Testis (tissue), 2 donors: ENCODE data around the gene FXYD7.

ENCODE experiments used
- POLR2A ChIP-seq: fragments of 450-650 bp; IDR thresholded peaks from one replicate; pipeline ENCODE4 v1.6.1; 2017; ENCODE audit warnings: antibody characterized with exemption, mild to moderate bottlenecking, moderate library complexity
- TF ChIP-seq, protein P1 (sequence below), 3 experiments: fragments of 450-650 bp in 2 of 3; fragments of 200-600 bp in 1 of 3; sonication (generic) in 1 of 3; IDR thresholded peaks; one replicate each; pipeline ENCODE4 v1.5.1; 2016 to 2019; ENCODE audit warnings: antibody characterized with exemption in 3 of 3, mild to moderate bottlenecking in 2 of 3, moderate library complexity in 1 of 3

DNA sequence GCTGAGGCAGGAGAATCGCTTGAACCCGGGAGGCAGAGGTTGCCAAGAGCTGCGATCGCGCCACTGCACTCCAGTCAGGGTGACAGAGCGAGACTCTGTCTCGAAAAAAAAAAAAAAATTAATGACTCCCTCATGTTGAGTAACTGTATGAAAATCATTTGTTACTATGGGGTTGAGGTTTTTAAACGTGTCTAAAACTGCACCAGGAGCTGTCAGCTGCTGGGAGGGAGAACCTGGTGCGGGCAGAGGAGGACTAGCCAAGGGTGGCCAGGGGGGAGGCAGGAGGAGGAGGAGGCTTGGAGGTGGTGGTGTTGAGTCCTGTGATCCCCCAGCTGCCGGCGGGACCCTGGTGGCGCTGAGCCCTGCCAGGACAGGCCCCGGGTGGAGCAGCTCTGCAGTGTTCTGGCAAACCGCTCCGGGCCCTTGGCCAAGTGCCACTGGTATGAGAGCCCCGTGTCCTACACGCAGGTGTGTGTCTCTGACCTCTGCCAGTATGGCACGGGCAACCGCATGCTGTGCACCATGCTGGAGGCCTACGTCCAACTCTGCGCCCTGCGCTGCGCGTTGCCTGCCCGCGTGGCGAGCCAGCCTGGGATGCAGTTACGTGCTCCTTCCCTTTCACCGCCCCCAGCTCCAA lies 44.5 kb upstream of the FXYD7 start:
- TF ChIP-seq, protein P1, sequence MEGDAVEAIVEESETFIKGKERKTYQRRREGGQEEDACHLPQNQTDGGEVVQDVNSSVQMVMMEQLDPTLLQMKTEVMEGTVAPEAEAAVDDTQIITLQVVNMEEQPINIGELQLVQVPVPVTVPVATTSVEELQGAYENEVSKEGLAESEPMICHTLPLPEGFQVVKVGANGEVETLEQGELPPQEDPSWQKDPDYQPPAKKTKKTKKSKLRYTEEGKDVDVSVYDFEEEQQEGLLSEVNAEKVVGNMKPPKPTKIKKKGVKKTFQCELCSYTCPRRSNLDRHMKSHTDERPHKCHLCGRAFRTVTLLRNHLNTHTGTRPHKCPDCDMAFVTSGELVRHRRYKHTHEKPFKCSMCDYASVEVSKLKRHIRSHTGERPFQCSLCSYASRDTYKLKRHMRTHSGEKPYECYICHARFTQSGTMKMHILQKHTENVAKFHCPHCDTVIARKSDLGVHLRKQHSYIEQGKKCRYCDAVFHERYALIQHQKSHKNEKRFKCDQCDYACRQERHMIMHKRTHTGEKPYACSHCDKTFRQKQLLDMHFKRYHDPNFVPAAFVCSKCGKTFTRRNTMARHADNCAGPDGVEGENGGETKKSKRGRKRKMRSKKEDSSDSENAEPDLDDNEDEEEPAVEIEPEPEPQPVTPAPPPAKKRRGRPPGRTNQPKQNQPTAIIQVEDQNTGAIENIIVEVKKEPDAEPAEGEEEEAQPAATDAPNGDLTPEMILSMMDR (IDR thresholded peaks at IDR 0.05): no peak
- TF ChIP-seq POLR2A: no peak
